Measurements from ENCODE around the gene STT3B.

DNA sequence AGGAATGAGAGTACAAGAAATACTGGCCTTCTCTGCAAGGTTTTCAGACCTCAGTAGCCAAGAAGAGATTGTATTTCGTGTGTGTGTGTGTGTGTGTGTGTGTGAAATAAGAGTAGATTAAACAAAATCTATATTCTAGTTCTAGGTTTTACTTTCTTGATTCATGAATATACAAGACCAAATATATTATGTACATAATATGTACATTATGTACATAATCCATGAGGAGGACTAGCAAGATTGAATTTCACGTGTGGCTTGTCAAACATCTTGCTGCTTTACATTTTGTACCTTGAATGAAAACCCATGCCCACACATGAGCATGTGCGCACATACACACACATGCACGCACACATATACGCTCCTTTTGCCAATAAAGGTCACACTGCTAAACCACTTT is 18.2 kb upstream of the STT3B start:
- TF ChIP-seq, protein P1, sequence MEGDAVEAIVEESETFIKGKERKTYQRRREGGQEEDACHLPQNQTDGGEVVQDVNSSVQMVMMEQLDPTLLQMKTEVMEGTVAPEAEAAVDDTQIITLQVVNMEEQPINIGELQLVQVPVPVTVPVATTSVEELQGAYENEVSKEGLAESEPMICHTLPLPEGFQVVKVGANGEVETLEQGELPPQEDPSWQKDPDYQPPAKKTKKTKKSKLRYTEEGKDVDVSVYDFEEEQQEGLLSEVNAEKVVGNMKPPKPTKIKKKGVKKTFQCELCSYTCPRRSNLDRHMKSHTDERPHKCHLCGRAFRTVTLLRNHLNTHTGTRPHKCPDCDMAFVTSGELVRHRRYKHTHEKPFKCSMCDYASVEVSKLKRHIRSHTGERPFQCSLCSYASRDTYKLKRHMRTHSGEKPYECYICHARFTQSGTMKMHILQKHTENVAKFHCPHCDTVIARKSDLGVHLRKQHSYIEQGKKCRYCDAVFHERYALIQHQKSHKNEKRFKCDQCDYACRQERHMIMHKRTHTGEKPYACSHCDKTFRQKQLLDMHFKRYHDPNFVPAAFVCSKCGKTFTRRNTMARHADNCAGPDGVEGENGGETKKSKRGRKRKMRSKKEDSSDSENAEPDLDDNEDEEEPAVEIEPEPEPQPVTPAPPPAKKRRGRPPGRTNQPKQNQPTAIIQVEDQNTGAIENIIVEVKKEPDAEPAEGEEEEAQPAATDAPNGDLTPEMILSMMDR (IDR thresholded peaks at IDR 0.05): no peak
- no peak for TF ChIP-seq POLR2A (IDR thresholded peaks at IDR 0.05)

Data from body of pancreas (tissue), 4 donors.